Glutamatergic neuron (in vitro differentiated cells): ENCODE results near the gene SLC17A4. TPM values are rescaled to one million over a fixed set of nuclear protein-coding genes. Genes with fewer than 3 reads are reported as not detected.

Experiments used
- DNase-seq: peaks from one replicate; pipeline ENCODE4 v3.0.0; 2022
- H3K27ac Mint-ChIP-seq: one replicate; pipeline ENCODE4 v1.8.0; 2020; ENCODE audit warnings: mild to moderate bottlenecking, mixed read lengths, inconsistent platforms; ENCODE audit not compliant: unreplicated experiment
- H3K27me3 Mint-ChIP-seq: one replicate; pipeline ENCODE4 v1.8.0; 2020; ENCODE audit warnings: mild to moderate bottlenecking, moderate library complexity, mixed read lengths, inconsistent platforms; ENCODE audit not compliant: unreplicated experiment
- H3K36me3 Mint-ChIP-seq: one replicate; pipeline ENCODE4 v1.8.0; 2020; ENCODE audit warnings: mild to moderate bottlenecking, mixed read lengths, inconsistent platforms; ENCODE audit not compliant: unreplicated experiment
- H3K4me1 Mint-ChIP-seq: one replicate; pipeline ENCODE4 v1.8.0; 2020; ENCODE audit warnings: mild to moderate bottlenecking, low read depth, mixed read lengths, inconsistent platforms; ENCODE audit not compliant: unreplicated experiment
- H3K4me3 Mint-ChIP-seq: one replicate; pipeline ENCODE4 v1.8.0; 2020; ENCODE audit warnings: mild to moderate bottlenecking, mixed read lengths, inconsistent platforms; ENCODE audit not compliant: unreplicated experiment
- H3K9me3 Mint-ChIP-seq: one replicate; pipeline ENCODE4 v1.8.0; 2020; ENCODE audit warnings: mild to moderate bottlenecking, moderate library complexity, mixed read lengths, inconsistent platforms; ENCODE audit not compliant: unreplicated experiment
- CTCF ChIP-seq: fragments of 200-600 bp; sonication (generic); IDR thresholded peaks from one replicate; pipeline ENCODE4 v1.5.0; 2021; ENCODE audit not compliant: partially characterized antibody, unreplicated experiment
- total RNA-seq: library from RNA; stranded (reverse); fragmentation: NEBNext Ultra II Directional; extraction: Animal tissue kit (Norgen Biotek cat#: 25700); gene quantifications from one replicate; pipeline ENCODE4 v1.2.1, GENCODE V29; 2021; ENCODE audit not compliant: unreplicated experiment

SLC17A4 gene
- total RNA-seq, 1 donor from 2014 or later: not detected

- peaks cover 3% of the 10 kb centered on the region for H3K9me3 Mint-ChIP-seq
- TF ChIP-seq CTCF: no peak
- no peak overlapping the region for H3K27ac Mint-ChIP-seq
- H3K4me1 Mint-ChIP-seq: peaks cover 7% of the 10 kb centered on the region
- no peak overlapping the region for H3K4me3 Mint-ChIP-seq
- H3K36me3 Mint-ChIP-seq: no peaks in the 10 kb centered on the region
- no peaks in the 10 kb centered on the region for H3K27me3 Mint-ChIP-seq
- no peak for DNase-seq
Measured at GRCh38 chr6:25777031-25777430, 22.5 kb downstream of the SLC17A4 start.

- H3K27ac Mint-ChIP-seq: no peak overlapping the region
- H3K9me3 Mint-ChIP-seq: peaks cover 3% of the 10 kb centered on the region
Measured at GRCh38 chr6:25777856-25778649, 23.5 kb downstream of the SLC17A4 start.

GRCh38 chr6:25781134-25781533 lies 26.6 kb downstream of the SLC17A4 start:
- Mint-ChIP-seq H3K27me3 (peaks cover 3% of the 10 kb centered on the region), H3K4me1 (no peaks in the 10 kb centered on the region), H3K4me3 (no peak overlapping the region), H3K9me3 (no peaks in the 10 kb centered on the region), H3K27ac (no peak overlapping the region), H3K36me3 (no peaks in the 10 kb centered on the region)
- DNase-seq: no peak
- no peak for TF ChIP-seq CTCF

More at GRCh38 chr6:25777856-25778649, 23.5 kb downstream of the SLC17A4 start:
- Mint-ChIP-seq H3K4me1 (peaks cover 7% of the 10 kb centered on the region), H3K36me3 (no peaks in the 10 kb centered on the region), H3K4me3 (no peak overlapping the region), H3K27me3 (no peaks in the 10 kb centered on the region)
- TF ChIP-seq CTCF: no peak
- no peak for DNase-seq

GRCh38 chr6:25787428-25787827 lies 32.9 kb downstream of the SLC17A4 start:
- DNase-seq: no peak
- Mint-ChIP-seq H3K27ac (no peak overlapping the region), H3K27me3 (peaks cover 3% of the 10 kb centered on the region), H3K9me3 (no peaks in the 10 kb centered on the region), H3K4me1 (no peaks in the 10 kb centered on the region), H3K4me3 (no peak overlapping the region), H3K36me3 (no peaks in the 10 kb centered on the region)
- TF ChIP-seq CTCF: no peak

GRCh38 chr6:25788305-25788922 lies 33.9 kb downstream of the SLC17A4 start:
- TF ChIP-seq CTCF: peak; percentile 19
- Mint-ChIP-seq H3K9me3 (no peaks in the 10 kb centered on the region), H3K4me1 (no peaks in the 10 kb centered on the region), H3K27ac (no peak overlapping the region), H3K4me3 (no peak overlapping the region), H3K36me3 (no peaks in the 10 kb centered on the region), H3K27me3 (peaks cover 3% of the 10 kb centered on the region)
- peak; percentile 43 for DNase-seq
